ENCODE measurements around the gene DPYSL5. TPM values are rescaled to one million over a fixed set of nuclear protein-coding genes. Genes with fewer than 3 reads are reported as not detected.

DPYSL5 gene
- total RNA-seq, 2 donors from 2014 or later = 3.1 to 3.5 TPM

DNA sequence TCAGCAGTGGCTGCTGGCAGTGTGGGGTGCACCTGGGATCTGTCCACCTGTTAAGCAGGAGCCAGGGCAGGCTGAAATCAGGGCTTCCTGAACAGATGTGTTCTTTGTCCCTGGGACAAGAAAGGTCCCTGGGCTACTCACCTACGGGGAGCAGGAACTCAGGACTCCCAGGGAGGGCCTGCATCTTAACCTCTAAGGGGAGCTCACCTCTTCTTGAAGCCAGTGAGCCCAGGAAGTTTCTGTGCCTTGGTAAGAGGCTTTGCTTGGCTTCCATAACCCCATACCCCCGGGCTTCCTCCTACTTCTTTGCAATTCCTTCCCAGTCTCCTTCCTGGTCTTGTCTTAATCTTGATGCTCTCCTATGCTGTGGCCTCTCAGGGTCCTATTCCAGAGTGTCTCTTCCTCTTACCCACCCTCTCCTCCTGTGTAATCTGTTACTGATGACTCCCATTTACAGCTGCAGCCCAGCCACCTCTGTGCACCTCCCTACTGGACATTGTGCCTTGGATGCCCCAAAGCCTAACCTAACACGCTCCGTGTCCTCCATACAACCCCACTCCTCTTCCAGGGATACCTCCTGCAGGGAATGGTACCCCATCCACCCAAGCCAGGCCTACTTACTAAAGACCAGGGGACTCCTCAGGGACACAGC lies 66.9 kb downstream of the DPYSL5 start:
- DNase-seq = no peak
- no peak overlapping the region for H3K27ac Mint-ChIP-seq
- WGBS, 2 experiments (ENCODE audit: insufficient coverage in 1 of 2, insufficient read length in 1 of 2) = 81 to 82% methylated on average over 3 to 4 of the region's 4 CpGs
- Histone ChIP-seq H3K9me3 (ENCODE audit: control insufficient read depth, low read length) (no peaks in the 10 kb centered on the region), H3K36me3 (ENCODE audit: control insufficient read depth, insufficient read depth, low read length) (no peaks in the 10 kb centered on the region), H3K27ac (ENCODE audit: low read depth, low read length) (peak overlapping the region; percentile 99), H3K27me3 (ENCODE audit: control insufficient read depth, insufficient read depth, low read length, poor library complexity, severe bottlenecking) (peaks cover 4% of the 10 kb centered on the region), H3K4me3 (ENCODE audit: low read length) (no peak overlapping the region), H3K4me1 (ENCODE audit: control insufficient read depth, insufficient read depth, low read length) (peaks cover 5% of the 10 kb centered on the region), H3K9ac (ENCODE audit: extremely low read depth, low read length, poor library complexity, severe bottlenecking) (no peak overlapping the region)
- TF ChIP-seq, protein P1, sequence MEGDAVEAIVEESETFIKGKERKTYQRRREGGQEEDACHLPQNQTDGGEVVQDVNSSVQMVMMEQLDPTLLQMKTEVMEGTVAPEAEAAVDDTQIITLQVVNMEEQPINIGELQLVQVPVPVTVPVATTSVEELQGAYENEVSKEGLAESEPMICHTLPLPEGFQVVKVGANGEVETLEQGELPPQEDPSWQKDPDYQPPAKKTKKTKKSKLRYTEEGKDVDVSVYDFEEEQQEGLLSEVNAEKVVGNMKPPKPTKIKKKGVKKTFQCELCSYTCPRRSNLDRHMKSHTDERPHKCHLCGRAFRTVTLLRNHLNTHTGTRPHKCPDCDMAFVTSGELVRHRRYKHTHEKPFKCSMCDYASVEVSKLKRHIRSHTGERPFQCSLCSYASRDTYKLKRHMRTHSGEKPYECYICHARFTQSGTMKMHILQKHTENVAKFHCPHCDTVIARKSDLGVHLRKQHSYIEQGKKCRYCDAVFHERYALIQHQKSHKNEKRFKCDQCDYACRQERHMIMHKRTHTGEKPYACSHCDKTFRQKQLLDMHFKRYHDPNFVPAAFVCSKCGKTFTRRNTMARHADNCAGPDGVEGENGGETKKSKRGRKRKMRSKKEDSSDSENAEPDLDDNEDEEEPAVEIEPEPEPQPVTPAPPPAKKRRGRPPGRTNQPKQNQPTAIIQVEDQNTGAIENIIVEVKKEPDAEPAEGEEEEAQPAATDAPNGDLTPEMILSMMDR (conservative IDR thresholded peaks at IDR 0.05) = no peak
- peaks cover 4% of the 10 kb centered on the region for H3K27me3 Mint-ChIP-seq (ENCODE audit: insufficient read depth)
- no peak overlapping the region for H3K4me3 Mint-ChIP-seq
- peaks cover 6% of the 10 kb centered on the region for H3K4me1 Mint-ChIP-seq
- H3K36me3 Mint-ChIP-seq (ENCODE audit: low read depth) = no peaks in the 10 kb centered on the region
- no peaks in the 10 kb centered on the region for H3K9me3 Mint-ChIP-seq

GRCh38 chr2:26915316-26915715 lies 67.4 kb downstream of the DPYSL5 start:
- H3K36me3 Mint-ChIP-seq (ENCODE audit: low read depth) = no peaks in the 10 kb centered on the region
- no peak overlapping the region for H3K27ac Mint-ChIP-seq
- peaks cover 4% of the 10 kb centered on the region for H3K27me3 ChIP-seq (ENCODE audit: control insufficient read depth, insufficient read depth, low read length, poor library complexity, severe bottlenecking)
- no peaks in the 10 kb centered on the region for H3K9me3 Mint-ChIP-seq
- peaks cover 4% of the 10 kb centered on the region for H3K27me3 Mint-ChIP-seq (ENCODE audit: insufficient read depth)
- WGBS, 2 experiments (ENCODE audit: insufficient coverage in 1 of 2, insufficient read length in 1 of 2) = 81 to 93% methylated on average over 5 of the region's 5 CpGs
- no peak overlapping the region for H3K4me3 Mint-ChIP-seq
- no peak overlapping the region for H3K27ac ChIP-seq (ENCODE audit: low read depth, low read length)
- H3K4me1 Mint-ChIP-seq = peaks cover 6% of the 10 kb centered on the region
- H3K9ac ChIP-seq (ENCODE audit: extremely low read depth, low read length, poor library complexity, severe bottlenecking) = no peak overlapping the region
- DNase-seq = peak; percentile 15
- no peak overlapping the region for H3K4me3 ChIP-seq (ENCODE audit: low read length)
- TF ChIP-seq, protein P1 (conservative IDR thresholded peaks at IDR 0.05) = no peak
- H3K4me1 ChIP-seq (ENCODE audit: control insufficient read depth, insufficient read depth, low read length) = peaks cover 5% of the 10 kb centered on the region
- no peaks in the 10 kb centered on the region for H3K9me3 ChIP-seq (ENCODE audit: control insufficient read depth, low read length)
- no peaks in the 10 kb centered on the region for H3K36me3 ChIP-seq (ENCODE audit: control insufficient read depth, insufficient read depth, low read length)

- Histone ChIP-seq H3K27me3 (ENCODE audit: control insufficient read depth, insufficient read depth, low read length, poor library complexity, severe bottlenecking) (peaks cover 4% of the 10 kb centered on the region), H3K4me3 (ENCODE audit: low read length) (no peak overlapping the region), H3K9ac (ENCODE audit: extremely low read depth, low read length, poor library complexity, severe bottlenecking) (no peak overlapping the region), H3K9me3 (ENCODE audit: control insufficient read depth, low read length) (no peaks in the 10 kb centered on the region), H3K27ac (ENCODE audit: low read depth, low read length) (no peak overlapping the region), H3K4me1 (ENCODE audit: control insufficient read depth, insufficient read depth, low read length) (peaks cover 5% of the 10 kb centered on the region), H3K36me3 (ENCODE audit: control insufficient read depth, insufficient read depth, low read length) (no peaks in the 10 kb centered on the region)
- TF ChIP-seq, protein P1 (conservative IDR thresholded peaks at IDR 0.05) = no peak
- no peaks in the 10 kb centered on the region for H3K9me3 Mint-ChIP-seq
- peaks cover 4% of the 10 kb centered on the region for H3K27me3 Mint-ChIP-seq (ENCODE audit: insufficient read depth)
- DNase-seq = no peak
- 90 to 92% methylated on average over 7 of the region's 7 CpGs for WGBS, 2 experiments (ENCODE audit: insufficient coverage in 1 of 2, insufficient read length in 1 of 2)
- peaks cover 6% of the 10 kb centered on the region for H3K4me1 Mint-ChIP-seq
- no peak overlapping the region for H3K4me3 Mint-ChIP-seq
- H3K36me3 Mint-ChIP-seq (ENCODE audit: low read depth) = no peaks in the 10 kb centered on the region
- no peak overlapping the region for H3K27ac Mint-ChIP-seq
These were observed 68.3 kb downstream of the DPYSL5 start for GRCh38 chr2:26916128-26916692.
